ENCODE measurements around the gene CYB5D1. TPM values are rescaled to one million over a fixed set of nuclear protein-coding genes. Genes with fewer than 3 reads are reported as not detected.

Gene CYB5D1
- total RNA-seq, 1 experiment from 2014 or later = 18.7 TPM

DNA sequence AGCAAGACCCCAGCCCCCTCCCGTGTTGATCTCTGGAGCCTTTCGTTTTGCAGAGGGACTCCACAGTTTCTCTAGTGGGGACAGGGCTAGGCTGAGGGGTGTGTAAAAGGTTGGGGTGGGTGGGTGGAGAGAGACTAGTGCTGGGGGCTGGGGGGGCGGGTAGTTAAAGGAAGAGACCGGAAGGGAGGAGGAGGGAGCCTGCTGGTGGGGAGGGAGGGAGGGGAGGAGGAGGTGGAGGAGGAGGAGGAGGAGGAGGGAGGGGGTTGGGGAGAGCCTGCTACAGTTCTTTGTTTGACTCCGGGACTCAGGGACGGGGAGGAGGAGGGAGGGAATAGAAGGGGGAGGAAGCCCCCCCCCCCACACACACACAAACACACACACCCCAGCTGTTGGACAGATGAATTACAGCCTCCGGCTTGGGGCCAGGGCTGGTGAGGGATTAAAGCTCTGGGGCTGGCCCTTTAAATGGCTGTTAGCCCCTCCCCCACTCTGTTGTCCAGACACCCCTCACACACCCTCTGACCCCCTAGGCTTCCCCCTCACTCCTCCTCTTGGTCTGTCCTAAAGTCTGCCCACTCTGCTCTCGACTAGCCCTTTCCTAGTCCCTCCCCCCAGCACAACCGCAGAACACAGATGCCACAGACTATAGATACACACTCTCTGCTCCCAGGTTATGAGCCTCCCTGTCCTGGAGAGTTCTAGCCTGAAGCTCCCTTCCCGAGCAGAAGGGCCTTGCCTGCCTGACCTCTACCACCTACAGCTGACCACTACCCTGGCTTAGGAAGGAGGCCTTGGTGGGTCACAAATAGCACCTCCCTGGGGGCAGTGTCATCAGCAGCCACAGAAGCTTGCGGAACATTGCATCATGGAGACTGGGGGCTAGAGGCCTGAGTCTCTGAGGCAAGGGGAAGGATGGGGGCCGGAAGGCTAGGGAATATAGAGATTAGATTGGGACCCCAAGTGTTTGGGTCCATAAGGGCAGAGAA, 19.4 kb upstream of the CYB5D1 start:
- Histone ChIP-seq H3K36me3 (ENCODE audit: insufficient read depth, low read length, poor library complexity, severe bottlenecking) (peaks cover 2% of the 10 kb centered on the region), H3K9me3 (ENCODE audit: low read depth, low read length, poor library complexity, severe bottlenecking) (no peaks in the 10 kb centered on the region), H3K4me1 (ENCODE audit: insufficient read depth, low read length, poor library complexity, severe bottlenecking) (peaks cover 40% of the 10 kb centered on the region), H3K27me3 (replicated peaks; ENCODE audit: insufficient read depth, low read depth, low read length, poor library complexity) (no peaks in the 10 kb centered on the region), H3K27ac (ENCODE audit: low read depth, low read length, poor library complexity, severe bottlenecking) (peak overlapping the region; percentile 97), H3K4me3 (ENCODE audit: low read depth, low read length, poor library complexity, severe bottlenecking) (peak overlapping the region; percentile 75)
- POLR2A ChIA-PET (ENCODE audit: low non-redundant PET) = no interaction called here
- intact Hi-C loops (cut with micrococcal nuclease; ENCODE audit: unreplicated experiment) = no loop called here
- TSS peak; percentile 20 for BruUV-seq (replicated peaks)
- DNase-seq (ENCODE audit: low spot score) = peak; percentile 82
- TF ChIP-seq, protein P1, sequence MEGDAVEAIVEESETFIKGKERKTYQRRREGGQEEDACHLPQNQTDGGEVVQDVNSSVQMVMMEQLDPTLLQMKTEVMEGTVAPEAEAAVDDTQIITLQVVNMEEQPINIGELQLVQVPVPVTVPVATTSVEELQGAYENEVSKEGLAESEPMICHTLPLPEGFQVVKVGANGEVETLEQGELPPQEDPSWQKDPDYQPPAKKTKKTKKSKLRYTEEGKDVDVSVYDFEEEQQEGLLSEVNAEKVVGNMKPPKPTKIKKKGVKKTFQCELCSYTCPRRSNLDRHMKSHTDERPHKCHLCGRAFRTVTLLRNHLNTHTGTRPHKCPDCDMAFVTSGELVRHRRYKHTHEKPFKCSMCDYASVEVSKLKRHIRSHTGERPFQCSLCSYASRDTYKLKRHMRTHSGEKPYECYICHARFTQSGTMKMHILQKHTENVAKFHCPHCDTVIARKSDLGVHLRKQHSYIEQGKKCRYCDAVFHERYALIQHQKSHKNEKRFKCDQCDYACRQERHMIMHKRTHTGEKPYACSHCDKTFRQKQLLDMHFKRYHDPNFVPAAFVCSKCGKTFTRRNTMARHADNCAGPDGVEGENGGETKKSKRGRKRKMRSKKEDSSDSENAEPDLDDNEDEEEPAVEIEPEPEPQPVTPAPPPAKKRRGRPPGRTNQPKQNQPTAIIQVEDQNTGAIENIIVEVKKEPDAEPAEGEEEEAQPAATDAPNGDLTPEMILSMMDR (conservative IDR thresholded peaks at IDR 0.05; ENCODE audit: low read depth, low read length) = no peak
- no peak for TF ChIP-seq EZH2 (IDR thresholded peaks at IDR 0.05; ENCODE audit: borderline replicate concordance, low read depth, low read length, poor library complexity, severe bottlenecking)
- CTCF ChIA-PET = no interaction called here

DNA sequence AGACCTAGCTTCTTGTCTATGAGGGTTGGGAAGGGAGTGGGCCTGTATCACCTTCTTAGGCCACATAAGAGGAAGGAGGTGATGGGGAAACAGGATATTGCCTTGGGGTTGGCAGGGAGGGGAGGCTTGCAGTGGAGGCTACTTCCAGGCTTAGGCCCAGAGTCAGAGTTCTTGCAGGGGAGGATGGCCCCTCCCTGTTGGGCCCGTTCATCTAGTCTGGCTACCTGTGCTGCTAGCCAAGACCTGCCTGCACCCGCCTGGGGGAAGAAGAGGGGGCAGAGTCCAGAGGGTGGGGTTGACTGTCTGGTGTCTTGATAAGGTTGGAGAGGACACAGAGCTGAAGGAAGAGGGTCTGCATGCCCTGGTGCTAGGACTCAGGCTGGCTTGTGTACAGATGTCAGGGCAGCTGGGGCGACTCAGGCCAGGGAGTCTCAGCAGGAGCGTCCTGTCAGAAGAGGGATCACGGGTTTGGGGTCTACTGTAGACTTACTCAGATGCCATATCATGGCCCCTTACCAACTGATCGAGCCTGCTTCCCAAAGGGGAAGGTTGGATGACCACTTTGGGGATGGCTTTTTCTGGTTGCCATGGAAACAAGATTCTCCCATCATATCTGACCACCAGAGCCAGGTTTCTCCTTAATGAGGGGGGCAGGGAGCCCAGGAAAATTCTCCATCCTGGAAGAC, 18.5 kb upstream of the CYB5D1 start:
- CTCF ChIA-PET = no interaction called here
- DNase-seq (ENCODE audit: low spot score) = no peak
- POLR2A ChIA-PET (ENCODE audit: low non-redundant PET) = no interaction called here
- intact Hi-C loops (cut with micrococcal nuclease; ENCODE audit: unreplicated experiment) = no loop called here
- no peaks in the 10 kb centered on the region for H3K9me3 ChIP-seq (ENCODE audit: low read depth, low read length, poor library complexity, severe bottlenecking)
- peaks cover 38% of the 10 kb centered on the region for H3K4me1 ChIP-seq (ENCODE audit: insufficient read depth, low read length, poor library complexity, severe bottlenecking)
- peak overlapping the region; percentile 37 for H3K4me3 ChIP-seq (ENCODE audit: low read depth, low read length, poor library complexity, severe bottlenecking)
- TF ChIP-seq, protein P1 (conservative IDR thresholded peaks at IDR 0.05; ENCODE audit: low read depth, low read length) = no peak
- TF ChIP-seq EZH2 (IDR thresholded peaks at IDR 0.05; ENCODE audit: borderline replicate concordance, low read depth, low read length, poor library complexity, severe bottlenecking) = no peak
- H3K36me3 ChIP-seq (ENCODE audit: insufficient read depth, low read length, poor library complexity, severe bottlenecking) = peaks cover 2% of the 10 kb centered on the region
- peak overlapping the region; percentile 97 for H3K27ac ChIP-seq (ENCODE audit: low read depth, low read length, poor library complexity, severe bottlenecking)
- H3K27me3 ChIP-seq (replicated peaks; ENCODE audit: insufficient read depth, low read depth, low read length, poor library complexity) = no peaks in the 10 kb centered on the region
- BruUV-seq (replicated peaks) = no TSS peak

DNA sequence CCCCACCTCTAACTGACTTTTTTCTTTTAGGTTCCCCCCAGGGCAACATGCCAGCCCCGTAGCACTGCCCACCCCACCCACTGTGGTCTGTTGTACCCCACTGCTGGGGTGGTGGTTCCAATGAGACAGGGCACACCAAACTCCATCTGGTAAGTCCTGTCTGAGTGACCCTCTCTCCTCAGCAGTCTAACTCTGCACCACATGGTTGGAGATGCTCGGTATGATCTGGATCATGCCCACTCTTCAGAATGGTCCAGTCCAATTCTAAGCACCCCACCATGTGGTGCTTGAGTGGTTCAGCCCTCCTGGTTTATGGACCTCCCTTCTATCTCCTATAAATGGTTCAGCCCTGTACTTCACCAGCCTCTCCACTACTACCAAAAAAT, 17.9 kb upstream of the CYB5D1 start:
- ChIA-PET CTCF (no interaction called here), POLR2A (ENCODE audit: low non-redundant PET) (no interaction called here)
- Histone ChIP-seq H3K4me3 (ENCODE audit: low read depth, low read length, poor library complexity, severe bottlenecking) (no peak overlapping the region), H3K9me3 (ENCODE audit: low read depth, low read length, poor library complexity, severe bottlenecking) (no peaks in the 10 kb centered on the region), H3K27ac (ENCODE audit: low read depth, low read length, poor library complexity, severe bottlenecking) (peak overlapping the region; percentile 97), H3K27me3 (replicated peaks; ENCODE audit: insufficient read depth, low read depth, low read length, poor library complexity) (no peaks in the 10 kb centered on the region), H3K36me3 (ENCODE audit: insufficient read depth, low read length, poor library complexity, severe bottlenecking) (peaks cover 3% of the 10 kb centered on the region), H3K4me1 (ENCODE audit: insufficient read depth, low read length, poor library complexity, severe bottlenecking) (peaks cover 39% of the 10 kb centered on the region)
- peak; percentile 80 for DNase-seq (ENCODE audit: low spot score)
- TF ChIP-seq, protein P1 (conservative IDR thresholded peaks at IDR 0.05; ENCODE audit: low read depth, low read length) = no peak
- TF ChIP-seq EZH2 (IDR thresholded peaks at IDR 0.05; ENCODE audit: borderline replicate concordance, low read depth, low read length, poor library complexity, severe bottlenecking) = no peak
- intact Hi-C loops (cut with micrococcal nuclease; ENCODE audit: unreplicated experiment) = loop anchor here (5.0 kb wide), 1 partner anchor 382 kb away; no protein-coding TSS in a partner anchor
- BruUV-seq (replicated peaks) = no TSS peak
